Heart left ventricle (tissue), 13 donors: ENCODE data around the gene KSR2.

Source experiments
- POLR2A ChIP-seq, 2 donors: fragments of 450-650 bp; IDR thresholded peaks; one replicate each; pipeline ENCODE4 v1.6.1; 2017; ENCODE audit warnings: antibody characterized with exemption in 2 of 2, mild to moderate bottlenecking in 2 of 2, moderate library complexity in 2 of 2
- TF ChIP-seq, protein P1 (sequence below), 12 donors: fragments of 200-600 bp; sonication (generic) in 4 of 12; IDR thresholded peaks; one replicate each; pipeline versions ENCODE4 v1.5.0 to v1.8.0; 2018 to 2022; ENCODE audit warnings: antibody characterized with exemption in 12 of 12, mild to moderate bottlenecking in 5 of 12
- donor health status: ischemic (EF 13 %, LVEDD 7.1; RV severe dilation, severe dysfunction).
- donor health status: DM: no; HTN: yes; CAD: no.
- donor health status: DM: no; HTN: no; CAD: no.
- donor health status: ischemic (EF 25% LVEDD 6.9; RV normal size, moderate dysfunction).
- donor health status: ischemic (EF 25% LVEDD 5.7; RV mildly dilated, moderate dysfunction).
- donor health status: ischemic (EF 35%, LVEDD 5.7; RV mildly dilated, moderate dysfunction).
- donor health status: nonischemic (EF 11% LVEDD 7.7; RV severe dilation, severe dysfunction).
- donor health status: DM: yes; HTN: yes; CAD: no.
- donor health status: PGD.
- donor health status: ischemic (EF 29% LVEDD 5.4; RV normal size, mild dysfunction).
- donor health status: nonischemic (EF 23%, LVEDD 6.1; RV moderate dilation, normal function).

DNA sequence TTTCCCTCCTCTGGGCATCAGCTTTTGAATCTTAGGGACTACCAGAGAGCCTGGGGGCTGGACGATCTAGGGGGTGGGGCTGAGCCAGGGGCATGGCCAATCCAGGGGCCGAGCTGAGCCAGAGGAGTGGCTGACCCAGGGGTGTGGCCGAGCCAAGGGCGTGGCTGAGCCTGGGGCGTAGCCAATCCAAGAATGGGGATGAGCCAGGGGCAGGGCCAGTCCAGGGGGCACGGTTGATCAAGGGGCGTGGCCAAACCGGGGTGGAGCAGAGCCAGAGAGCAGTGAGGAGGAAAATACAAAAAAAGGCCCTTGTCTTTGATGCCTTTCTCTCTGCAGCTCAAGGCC lies 388.1 kb downstream of the KSR2 start:
- TF ChIP-seq, protein P1, sequence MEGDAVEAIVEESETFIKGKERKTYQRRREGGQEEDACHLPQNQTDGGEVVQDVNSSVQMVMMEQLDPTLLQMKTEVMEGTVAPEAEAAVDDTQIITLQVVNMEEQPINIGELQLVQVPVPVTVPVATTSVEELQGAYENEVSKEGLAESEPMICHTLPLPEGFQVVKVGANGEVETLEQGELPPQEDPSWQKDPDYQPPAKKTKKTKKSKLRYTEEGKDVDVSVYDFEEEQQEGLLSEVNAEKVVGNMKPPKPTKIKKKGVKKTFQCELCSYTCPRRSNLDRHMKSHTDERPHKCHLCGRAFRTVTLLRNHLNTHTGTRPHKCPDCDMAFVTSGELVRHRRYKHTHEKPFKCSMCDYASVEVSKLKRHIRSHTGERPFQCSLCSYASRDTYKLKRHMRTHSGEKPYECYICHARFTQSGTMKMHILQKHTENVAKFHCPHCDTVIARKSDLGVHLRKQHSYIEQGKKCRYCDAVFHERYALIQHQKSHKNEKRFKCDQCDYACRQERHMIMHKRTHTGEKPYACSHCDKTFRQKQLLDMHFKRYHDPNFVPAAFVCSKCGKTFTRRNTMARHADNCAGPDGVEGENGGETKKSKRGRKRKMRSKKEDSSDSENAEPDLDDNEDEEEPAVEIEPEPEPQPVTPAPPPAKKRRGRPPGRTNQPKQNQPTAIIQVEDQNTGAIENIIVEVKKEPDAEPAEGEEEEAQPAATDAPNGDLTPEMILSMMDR (IDR thresholded peaks at IDR 0.05), result no peak
- no peak for TF ChIP-seq POLR2A (IDR thresholded peaks at IDR 0.05)
